ENCODE measurements around the gene PGBD2. TPM values are rescaled to one million over a fixed set of nuclear protein-coding genes. Genes with fewer than 3 reads are reported as not detected.

PGBD2 gene
- total RNA-seq, 1 experiment from 2014 or later: 7.0 TPM

Other genes starting within 250 kb of the PGBD2 start
- gene OR14I1, start 203.5 kb upstream of the PGBD2 start, total RNA-seq (2022): not detected in 2 replicates
- not detected in 2 replicates for gene LYPD8, start 150.5 kb upstream of the PGBD2 start, total RNA-seq (2022)
- gene SH3BP5L, start 80.3 kb upstream of the PGBD2 start, total RNA-seq (2022): 21.3 and 22.4 TPM in 2 replicates
- 27.3 and 29.1 TPM in 2 replicates for gene ZNF672, start 68.0 kb upstream of the PGBD2 start, total RNA-seq (2022)
- gene ZNF692, start 47.1 kb upstream of the PGBD2 start, total RNA-seq (2022): 48.5 and 58.4 TPM in 2 replicates